ENCODE data around the gene MGLL.

GRCh38 chr3:127658234-127658633 lies 164.1 kb downstream of the MGLL start:
- TF ChIP-seq CTCF (IDR thresholded peaks at IDR 0.05; ENCODE audit: low read length) (no peak), EZH2phosphoT487 (IDR thresholded peaks at IDR 0.05; ENCODE audit: low read length) (no peak), EZH2 (optimal IDR thresholded peaks at IDR 0.05; ENCODE audit: low read depth, low read length) (no peak)

Measured in MM.1S (cell line).